Right lung (tissue), 5 donors: ENCODE results near the gene GAL3ST1. TPM values are rescaled to one million over a fixed set of nuclear protein-coding genes. Genes with fewer than 3 reads are reported as not detected.
"Not testable (repeated sequence)": the region's sequence is repeated elsewhere in the genome, so short reads cannot be mapped to it uniquely, and the experiment has no call there.

Source experiments
- DNase-seq, 2 donors: peaks; one replicate each; pipeline ENCODE4 v3.0.0-alpha.2; 2013
- polyA plus RNA-seq, 5 donors: library from polyadenylated mRNA; unstranded; fragments of 120-200 nt; gene quantifications; one replicate each; pipeline versions ENCODE4 v1.2.1 to v1.2.3, GENCODE V29; 2013; ENCODE audit warnings: inconsistent platforms in 1 of 5, low replicate concordance in 1 of 5; ENCODE audit not compliant: insufficient read length in 5 of 5, insufficient read depth in 1 of 5

GAL3ST1 gene
- polyA plus RNA-seq, 5 donors, result 4.5 to 10.7 (median 7.2) TPM

DNA sequence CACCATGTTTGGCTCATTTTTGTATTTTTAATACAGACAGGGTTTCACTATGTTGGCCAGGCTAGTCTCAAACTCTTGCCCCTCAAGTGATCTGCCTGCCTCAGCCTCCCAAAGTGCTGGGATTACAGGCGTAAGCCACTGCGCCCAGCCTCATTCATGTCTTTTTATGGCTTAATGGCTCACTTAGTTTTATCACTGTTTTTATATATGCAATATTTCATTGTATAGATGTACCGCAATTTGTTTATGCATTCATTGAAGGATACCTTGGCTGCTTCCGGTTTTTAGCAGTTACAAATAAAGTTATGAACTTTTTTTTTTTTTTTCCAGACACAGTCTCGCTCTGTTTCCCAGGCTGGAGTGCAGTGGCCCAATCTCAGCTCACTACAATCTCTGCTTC, 27.0 kb upstream of the GAL3ST1 start:
- DNase-seq, result no peak

DNA sequence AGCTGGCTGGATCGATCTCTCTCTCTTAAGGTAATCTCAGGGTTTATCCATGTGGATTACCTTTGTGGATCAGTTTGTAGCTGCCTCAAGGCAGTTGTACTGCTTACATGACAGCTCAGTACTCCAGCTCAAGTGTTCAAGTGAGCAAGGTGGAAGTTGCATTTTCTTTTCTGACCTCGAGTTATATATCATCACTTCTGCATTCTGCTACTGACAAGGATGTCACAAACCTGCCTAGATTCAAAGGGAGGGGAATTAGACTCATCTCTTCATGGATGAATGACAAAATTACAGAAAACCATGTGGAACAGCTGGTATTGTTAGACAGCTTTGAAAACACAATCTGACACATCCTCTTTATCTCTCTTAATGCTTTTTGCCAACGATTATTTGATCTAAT, 26.5 kb upstream of the GAL3ST1 start:
- no peak for DNase-seq

- DNase-seq, result no peak
Observed at GRCh38 chr22:30598986-30599385, 24.5 kb upstream of the GAL3ST1 start.

- no peak for DNase-seq
Observed at GRCh38 chr22:30596886-30597285, 22.4 kb upstream of the GAL3ST1 start.

DNA sequence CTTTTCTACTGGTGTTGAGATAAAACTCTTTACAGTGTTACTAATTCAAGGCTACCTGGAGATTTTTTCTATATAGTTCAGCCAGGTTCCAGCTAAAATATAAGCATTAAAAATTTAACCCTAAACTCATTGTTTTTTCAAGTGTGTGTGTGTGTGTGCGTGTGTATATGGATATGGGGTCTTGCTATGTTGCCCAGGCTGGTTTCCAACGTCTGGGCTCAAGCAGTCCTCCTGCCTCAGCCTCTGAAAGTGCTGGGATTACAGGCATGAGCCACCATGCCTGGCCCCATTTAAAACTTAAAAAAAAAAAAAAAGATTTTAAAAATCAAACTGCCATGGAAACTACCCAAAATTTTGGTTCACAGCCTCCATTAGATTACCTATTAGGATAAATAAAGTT, 21.7 kb upstream of the GAL3ST1 start:
- no peak for DNase-seq

DNA sequence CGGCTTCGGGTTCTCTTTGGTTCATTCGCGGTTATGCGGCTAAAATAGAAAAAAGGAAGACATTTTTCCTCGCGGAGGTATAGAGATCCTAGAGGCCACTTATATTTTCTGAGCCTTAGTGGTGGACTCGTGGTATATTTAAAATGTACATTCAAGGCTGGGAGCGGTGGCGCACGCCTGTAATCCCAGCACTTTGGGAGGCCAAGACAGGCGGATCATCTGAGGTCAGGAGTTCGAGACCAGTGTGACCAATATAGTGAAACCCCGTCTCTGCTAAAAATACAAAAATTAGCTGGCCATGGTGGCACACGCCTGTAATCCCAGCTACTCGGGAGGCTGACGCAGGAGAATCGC, 17.9 kb upstream of the GAL3ST1 start:
- DNase-seq, result not testable (repeated sequence)

DNA sequence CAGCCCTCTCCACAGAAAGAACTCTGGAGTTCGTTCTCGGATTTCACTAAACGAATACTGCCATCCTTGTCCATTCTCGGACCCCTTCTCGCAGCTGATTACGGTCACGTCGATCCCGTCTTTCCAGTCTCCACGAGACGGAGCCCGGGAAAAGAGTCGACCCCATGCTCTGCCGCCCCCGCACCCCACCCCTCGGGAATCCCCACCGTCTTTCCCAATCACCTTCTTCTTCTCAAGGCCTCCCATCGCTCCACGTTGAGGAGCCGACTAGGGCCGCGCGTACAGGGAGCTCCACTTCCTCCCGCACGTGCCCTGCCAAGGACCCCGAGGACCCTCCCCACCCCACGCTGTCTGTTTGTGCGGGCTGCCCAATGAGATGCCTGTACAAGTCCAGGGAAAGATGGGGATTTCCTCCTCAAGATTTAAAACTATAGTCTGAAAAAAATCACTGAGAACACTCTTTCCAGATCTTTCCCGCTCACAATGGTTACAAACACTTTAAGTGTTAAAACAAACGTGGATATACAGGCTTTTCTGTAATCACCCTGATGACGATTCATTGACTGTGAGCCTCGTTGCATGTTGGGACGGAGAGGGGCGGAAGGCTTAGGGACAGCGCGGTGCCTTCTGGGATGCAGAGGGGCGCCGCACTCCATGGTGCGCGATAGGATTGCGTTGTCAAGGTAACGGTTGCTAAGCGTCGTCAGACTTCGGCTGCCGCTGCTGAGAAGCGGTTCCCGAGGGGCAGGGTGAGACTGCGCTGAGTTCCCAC, 17.3 kb upstream of the GAL3ST1 start, which contains the start of gene PES1:
Gene PES1, minus strand, starts transcription at position 323 of the 772 bp plus-strand sequence. Its CDS starts 77 bp downstream, at position 246.
- DNase-seq, result peak; percentile 99

- no peak for DNase-seq
Observed at GRCh38 chr22:30591191-30591587, 16.7 kb upstream of the GAL3ST1 start.

DNA sequence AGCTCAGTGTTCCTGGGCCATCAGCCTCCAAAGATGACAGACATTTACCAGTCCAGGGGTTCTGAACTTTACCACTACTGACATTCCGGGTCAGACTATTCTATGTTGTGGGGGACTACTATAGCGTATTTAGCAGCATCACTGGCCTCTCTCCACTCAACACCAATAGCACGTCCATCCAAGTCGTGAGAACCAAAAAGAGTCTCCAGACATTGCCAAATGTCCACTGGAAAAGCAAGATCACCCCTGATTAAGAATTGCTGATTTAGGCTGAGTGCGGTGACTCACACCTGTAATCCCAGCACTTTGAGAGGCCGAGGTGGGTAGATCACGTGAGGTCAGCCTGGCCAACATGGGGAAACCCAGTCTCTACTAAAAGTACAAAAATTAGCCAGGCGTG, 11.9 kb upstream of the GAL3ST1 start:
- no peak for DNase-seq

DNA sequence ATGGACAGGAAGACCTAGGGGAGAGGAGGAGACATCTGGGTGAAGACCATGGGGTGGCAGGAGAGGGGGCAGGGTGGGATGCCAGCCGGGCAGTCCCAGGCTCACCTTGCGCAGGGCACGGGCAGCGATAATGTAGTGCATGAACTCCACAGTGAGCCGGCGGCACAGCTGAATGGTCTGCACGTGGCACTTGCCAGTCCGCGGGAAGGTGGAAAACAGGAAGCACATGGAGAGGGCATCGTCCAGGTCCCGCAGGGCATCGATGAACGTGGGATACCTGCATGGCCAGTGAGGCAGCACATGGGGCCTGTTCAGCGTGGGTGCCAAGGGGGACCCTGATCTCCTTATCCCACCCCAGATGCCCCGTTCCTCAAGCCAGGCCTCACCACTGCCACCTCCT, 10.0 kb upstream of the GAL3ST1 start:
- DNase-seq, result no peak

DNA sequence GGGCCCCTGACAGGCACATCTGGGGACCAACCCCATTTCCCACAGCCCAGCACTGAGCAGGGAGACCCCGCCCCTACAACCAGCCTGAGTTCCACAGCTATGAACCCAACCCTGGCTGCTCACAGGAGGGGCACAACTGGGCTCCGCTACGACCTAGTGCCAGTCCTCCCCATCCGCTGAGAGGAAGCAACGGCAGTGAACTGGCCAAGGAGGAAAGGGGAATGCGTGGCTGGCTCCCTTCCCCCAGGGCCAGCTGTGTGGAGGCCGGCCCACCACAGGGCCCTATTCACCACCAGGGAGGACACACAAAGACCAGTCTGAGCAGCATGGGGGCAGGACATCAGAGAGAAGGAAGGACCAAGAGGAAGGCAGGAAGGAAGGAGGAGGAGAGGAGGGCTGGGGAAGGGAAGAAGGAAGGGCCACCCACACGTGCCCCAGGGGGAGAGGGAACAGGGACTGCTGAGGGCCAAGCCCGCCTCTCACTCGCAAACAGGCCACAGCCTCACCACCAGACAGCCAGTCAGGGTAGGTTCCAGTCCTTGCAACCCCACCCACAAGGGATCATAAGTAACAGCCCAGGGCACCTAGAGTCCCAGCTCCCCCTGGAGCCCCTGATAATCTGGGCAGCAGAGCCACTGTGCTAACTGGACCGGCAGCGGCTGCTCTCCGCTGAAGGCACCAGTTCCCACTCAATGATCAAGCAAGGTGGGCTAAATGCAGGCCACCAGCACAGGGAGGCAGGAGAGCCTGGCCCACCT, 8.5 kb upstream of the GAL3ST1 start:
- no peak for DNase-seq

DNA sequence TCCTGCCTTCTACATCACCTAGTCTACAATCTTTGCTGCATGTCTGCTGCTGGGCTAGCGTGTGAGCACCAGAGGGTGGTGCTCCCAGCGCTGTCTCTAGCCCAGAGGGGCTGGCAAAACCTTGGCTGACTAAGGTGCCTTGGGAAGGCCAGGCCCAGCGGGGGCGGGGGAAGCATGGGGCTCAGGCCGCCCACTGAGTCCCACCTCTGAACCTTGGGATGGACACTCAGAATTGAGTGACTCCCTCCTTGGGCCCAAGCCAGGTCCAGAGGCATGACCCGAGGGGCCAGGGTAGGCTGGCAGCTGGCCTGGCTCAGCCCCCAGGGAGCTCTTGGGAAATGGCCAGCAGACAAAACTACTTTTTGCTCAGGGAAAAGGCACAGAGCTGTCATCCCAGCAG, 7.6 kb upstream of the GAL3ST1 start:
- no peak for DNase-seq

- DNase-seq, result no peak
Observed at GRCh38 chr22:30580896-30581295, 6.4 kb upstream of the GAL3ST1 start.

DNA sequence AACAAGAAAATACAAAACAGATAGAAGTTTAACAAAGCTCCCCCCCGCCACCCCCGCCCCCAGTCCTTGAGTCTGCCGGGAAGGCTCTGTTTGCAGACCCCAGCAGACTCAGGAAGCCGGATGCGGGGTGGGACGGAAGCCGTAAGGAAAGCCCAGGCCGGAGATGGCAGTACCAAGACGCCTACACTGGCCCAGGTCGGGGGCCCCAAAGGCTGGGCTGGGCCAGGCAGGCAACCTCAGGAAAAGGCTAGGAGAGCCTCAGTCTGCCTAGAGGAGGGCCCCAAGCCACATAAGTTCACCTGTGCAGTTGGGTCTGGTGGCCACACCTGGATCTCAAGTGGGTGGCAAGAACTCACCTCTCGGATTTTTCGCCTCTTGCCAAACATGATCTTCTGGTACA, 4.0 kb upstream of the GAL3ST1 start:
- no peak for DNase-seq

GRCh38 chr22:30575859-30576258, 1.4 kb upstream of the GAL3ST1 start:
- DNase-seq, result no peak

- peak; percentile 20 to 35 for DNase-seq
Observed at GRCh38 chr22:30574997-30575671, 669 bp upstream of the GAL3ST1 start.

DNA sequence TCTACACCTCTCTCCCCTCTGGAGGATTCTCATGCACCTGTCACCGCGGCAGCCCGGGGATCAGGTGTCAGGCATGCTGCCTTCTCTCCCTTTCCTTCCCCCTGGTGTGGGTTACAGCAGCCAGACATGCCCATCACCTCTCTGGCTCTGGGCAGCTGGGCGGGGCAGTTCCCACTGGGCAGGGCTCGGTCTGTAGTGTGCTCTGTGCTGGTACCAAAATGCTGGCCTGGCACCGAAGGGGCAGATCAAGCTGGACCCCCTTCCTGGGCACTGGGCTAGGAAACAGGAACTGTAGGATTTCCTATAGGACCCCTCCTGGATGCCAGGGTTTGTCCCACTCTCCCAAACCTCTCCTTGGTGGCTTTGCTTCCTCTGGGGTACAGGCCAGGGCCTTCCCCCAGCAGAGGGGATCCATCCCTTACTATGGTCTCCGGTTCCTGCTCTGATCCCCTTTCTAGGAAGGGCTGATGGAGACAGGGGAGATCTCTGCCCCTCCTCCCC, 821 bp downstream of the GAL3ST1 start:
- no peak for DNase-seq

DNA sequence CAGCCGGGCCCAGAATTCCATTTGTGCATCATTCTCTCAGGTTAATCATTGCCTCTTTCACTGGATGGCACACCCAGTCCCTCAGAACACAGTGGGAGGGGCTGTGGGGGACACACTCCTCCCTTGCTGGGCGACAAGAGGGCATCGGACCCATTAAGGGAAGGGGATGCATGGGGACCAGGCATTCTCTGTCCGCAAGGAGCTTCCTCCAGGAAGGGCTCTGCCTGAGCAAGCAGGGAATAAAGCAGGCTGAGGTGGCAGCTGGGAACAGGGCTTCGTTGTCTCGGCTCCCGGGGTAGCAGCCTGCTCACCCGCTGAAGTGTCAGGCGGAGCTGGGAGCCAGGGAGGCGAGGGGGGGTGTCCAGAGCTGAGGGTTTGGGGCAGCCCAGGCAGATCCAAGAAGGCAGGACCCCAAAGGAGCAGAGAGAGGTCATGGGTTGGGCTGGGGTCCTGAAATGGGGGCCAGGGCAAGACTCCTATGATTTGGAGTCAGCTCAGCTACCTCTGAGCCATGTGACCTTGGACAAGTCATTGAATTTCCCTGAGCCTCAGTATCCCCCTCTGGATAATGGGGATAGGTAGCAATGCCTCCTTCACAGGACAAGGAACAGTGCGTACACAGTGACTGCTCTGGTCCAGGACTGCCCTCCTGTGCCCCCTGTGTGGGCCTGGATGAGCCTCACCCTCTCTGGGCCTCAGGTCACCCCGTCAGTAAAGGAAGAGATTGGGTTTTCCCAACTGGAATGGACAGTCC, 1.4 kb downstream of the GAL3ST1 start:
- DNase-seq, result no peak

DNA sequence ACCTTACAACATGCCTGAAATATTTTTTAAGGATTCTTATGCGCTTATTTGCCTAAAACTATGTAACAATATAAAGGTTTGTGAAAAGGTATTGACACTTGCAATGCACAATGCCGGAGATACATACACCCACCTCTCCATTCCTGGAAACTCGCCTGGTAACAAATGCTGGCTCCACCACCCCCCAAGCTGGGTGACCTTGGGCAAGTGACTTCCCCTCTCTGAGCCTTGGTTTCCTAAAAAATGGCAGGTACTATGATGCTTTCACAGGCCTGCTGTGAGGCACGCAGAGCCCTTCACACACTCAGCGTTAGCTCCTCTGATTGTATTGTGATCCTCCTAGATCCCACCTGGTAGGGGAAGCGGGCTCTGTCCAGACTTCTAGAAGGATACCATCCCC, 2.3 kb downstream of the GAL3ST1 start:
- no peak for DNase-seq

DNA sequence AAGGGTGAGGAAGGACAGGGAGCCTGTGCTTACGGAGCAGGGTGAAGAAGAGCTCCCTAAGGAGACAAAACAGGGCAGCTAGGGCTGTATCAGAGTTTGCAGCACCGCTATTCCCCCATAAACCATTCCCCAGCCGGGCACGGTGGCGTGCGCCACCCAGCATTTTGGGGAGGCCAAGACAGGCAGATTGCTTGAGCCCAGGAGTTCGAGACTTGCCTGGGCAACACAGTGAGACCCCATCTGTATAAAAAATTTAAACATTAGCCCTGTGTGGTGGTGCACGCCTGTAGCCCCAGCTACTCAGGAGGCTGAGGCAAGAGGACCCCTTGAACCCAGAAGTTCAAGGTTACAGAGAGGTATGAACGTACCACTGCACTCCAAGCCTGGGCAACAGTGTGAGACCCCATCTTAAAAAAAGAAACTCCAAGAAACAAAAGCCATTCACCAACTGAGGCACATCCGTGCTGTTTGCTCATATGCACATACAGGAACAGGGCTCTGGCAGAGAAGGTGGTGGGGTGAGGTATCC, 4.7 kb downstream of the GAL3ST1 start:
- no peak for DNase-seq

GRCh38 chr22:30568137-30568805, 6.2 kb downstream of the GAL3ST1 start:
- DNase-seq, result no peak
